Superior temporal gyrus (tissue), 1 donor: Measurements from ENCODE around the gene TMEM151B.
A peak's percentile ranks its signal among the peaks of the same experiment; 100 is the strongest.
"Not testable (repeated sequence)": the region's sequence is repeated elsewhere in the genome, so short reads cannot be mapped to it uniquely, and the experiment has no call there.

Experiments used
- DNase-seq: peaks from one replicate; pipeline ENCODE4 v3.0.0-alpha.2; 2016; ENCODE audit errors: extremely low spot score

The TMEM151B gene

GRCh38 chr6:44269921-44270525 is at the start of gene TMEM151B:
Gene TMEM151B (plus strand): TSS chr6:44270450. CDS start chr6:44270743, 293 bp downstream.
- DNase-seq = no peak

DNA sequence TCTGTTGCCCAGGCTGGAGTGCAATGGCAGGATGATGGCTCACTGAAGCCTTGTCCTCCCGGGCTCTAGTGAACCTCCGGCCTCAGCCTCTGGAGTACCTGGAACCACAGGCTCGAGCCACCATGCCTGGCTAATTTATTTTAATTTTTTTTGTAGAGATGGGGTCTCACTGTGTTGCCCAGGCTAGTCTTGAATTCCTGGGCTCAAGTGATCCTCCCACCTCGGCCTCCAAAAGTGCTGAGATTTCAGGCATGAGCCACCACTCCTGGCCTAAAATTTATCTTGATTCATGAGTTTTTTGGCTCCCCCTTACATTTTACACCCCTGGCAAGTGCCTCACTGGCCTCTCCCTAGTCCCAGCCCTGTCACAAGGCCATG is 49.3 kb upstream of the TMEM151B start:
- DNase-seq = no peak

- peak; percentile 67 for DNase-seq
Measured at GRCh38 chr6:44221291-44221960, 48.8 kb upstream of the TMEM151B start.

GRCh38 chr6:44221961-44222335 is 48.3 kb upstream of the TMEM151B start:
- no peak for DNase-seq

DNA sequence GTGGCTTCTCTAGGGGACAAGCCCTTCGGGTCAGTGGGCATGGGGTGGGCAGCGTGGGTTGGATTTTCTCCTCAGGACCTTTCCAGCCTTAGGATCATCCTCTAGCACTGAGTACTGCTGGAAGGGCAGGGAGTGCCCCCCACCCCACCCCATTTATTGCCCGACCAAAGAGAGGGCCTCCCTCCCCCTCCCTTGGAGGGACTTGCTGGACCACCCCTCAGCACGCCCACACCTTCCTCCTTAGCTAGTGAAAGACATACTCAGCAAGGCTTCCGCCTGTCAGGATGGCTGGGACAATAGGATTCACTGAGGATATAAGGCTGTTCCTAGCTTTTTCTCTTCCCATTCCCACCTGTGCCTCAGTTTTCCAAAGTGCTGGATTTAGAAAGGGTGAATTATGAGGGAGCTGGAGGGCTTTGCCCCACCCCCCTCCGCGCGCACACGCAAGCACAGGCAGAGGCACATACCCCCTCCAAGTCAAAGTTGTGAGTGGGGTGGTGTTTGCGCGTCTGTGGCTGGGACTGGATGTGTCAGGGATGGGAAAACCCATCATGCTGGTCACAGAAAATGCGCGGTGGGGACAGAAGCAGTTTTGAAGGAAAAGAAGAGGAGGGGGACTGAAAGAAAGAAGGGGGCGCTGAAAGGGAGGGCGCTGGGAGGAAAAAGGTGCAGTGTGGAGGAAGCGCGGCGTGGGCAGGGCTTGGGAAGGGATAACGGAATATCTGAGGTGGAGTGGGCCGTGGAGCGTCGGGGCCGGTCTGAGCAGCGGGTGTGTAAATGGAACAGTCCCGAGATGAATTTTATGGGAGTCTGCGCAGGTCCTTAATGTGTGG is 47.5 kb upstream of the TMEM151B start:
- DNase-seq = no peak

DNA sequence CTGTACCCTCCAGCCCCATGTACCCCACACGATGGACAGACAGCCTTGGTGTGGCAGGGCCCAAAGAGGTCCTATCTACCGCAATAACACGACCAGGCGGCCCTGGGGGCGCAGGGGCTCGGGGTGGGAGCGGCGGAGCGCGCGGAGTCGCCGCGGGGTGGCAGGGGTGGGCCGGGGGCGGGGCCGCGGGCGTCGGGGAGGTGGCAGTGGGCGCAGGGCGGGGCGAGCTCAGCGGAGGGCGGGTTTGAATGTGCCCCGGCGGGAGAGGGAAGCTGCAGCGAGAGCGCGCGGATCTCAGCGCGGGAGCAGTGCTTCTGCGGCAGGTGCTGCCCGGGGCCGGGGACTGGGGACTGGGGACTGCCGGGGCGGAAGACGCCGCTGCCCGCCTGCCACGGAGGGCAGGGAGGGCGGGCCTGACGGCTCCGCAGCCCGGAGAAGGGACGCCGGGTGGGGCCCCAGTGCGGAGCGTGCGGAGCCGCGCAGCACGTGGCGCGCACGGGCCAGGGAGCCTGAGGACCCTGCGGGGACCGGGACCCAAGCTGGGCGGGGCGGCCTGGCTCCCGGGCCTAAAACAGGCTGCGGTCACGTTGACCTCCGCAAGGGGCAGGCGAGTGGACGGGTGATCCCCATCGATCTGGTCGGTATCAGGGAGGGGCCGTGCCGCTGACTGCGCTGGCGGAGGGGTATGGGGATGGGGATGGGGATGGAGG is 46.8 kb upstream of the TMEM151B start, which contains the start of gene SLC29A1:
Gene SLC29A1, plus strand, starts transcription at position 277 of the 710 bp plus-strand sequence. CDS start 3,719 bp downstream, outside the sequence.
- DNase-seq = peak; percentile 35

GRCh38 chr6:44224029-44224964 is 46.0 kb upstream of the TMEM151B start:
- no peak for DNase-seq

- no peak for DNase-seq
Measured at GRCh38 chr6:44224965-44225305, 45.3 kb upstream of the TMEM151B start.

- no peak for DNase-seq
Measured at GRCh38 chr6:44225579-44226325, 44.5 kb upstream of the TMEM151B start.

DNA sequence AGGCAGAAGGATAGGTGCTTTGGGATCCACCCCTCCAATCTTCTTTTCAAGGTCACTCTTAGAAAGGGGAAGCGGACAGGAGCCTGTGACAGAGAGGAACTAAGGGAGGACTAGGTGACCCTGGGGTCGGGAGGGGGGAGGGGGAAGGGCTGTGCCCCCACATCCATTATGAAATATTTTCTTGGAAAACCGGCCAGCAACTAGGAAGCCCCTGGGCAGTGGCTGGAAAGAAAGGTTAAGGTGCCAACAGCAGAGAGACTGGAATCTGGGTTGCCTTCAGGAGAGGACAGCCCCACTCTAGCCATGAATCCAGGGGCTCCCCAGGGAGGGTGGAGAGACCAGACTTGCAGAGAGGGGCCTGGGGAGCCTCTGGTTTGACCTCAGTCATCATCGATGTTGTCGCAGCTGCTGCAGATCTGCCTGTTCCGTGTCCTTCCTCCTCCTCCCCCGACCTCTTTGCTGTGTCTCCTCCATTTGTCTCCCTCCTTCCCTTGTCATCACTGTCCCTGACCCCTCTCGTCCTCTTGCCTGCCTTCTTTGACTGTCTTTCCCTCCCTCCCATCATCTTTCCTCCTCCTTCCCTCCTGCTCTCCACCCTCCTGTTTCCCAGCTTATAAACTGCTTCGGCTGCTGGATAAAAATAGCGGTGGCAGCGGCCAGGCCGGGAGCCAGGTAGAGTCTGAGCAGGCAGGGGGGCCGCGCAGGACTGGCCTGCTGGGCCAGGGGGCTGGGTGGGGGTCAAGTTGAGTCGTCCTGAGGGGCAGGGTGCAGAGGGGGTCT is 43.7 kb upstream of the TMEM151B start:
- DNase-seq = no peak

GRCh38 chr6:44227148-44227793 is 43.0 kb upstream of the TMEM151B start:
- DNase-seq = no peak

DNA sequence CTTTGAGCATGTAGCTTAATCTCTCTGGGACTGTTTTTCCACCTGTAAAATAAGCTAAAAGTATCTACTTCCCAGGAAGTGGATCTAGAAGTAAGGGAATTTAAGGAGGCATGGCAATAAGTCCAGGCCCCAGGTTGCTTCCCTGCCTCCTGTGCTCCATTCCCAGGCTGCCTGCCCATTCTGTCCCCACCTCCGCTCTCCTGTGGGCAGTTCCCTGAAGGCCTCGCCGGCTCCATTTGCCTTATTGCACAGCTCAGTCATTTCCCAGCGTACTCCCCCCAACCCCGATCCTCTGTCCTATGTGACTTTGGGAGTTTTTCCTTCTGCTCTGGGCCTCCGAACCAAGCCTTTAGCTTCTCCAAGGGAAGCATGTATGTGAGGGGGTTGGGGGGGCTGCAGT is 42.2 kb upstream of the TMEM151B start:
- DNase-seq = no peak

DNA sequence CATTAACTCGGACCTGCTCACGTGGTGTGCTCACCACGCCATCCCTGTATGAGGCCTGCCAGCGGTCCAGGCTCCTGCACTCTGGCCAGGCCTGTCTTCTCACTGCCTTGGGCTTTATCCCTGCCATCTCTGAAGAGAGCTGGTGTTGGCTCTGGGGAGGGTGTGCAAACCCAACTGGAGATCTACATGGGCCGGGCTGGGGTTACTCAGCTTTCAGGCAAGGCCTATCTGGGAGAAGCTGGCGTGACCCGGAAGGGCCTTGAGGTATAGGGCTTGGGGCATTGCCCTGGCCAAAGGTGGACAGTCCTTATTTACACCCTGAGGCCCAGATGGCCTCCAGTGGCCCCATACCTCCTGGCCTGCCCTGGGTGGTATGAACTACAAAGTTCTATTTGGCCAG is 41.8 kb upstream of the TMEM151B start:
- DNase-seq = no peak

GRCh38 chr6:44228836-44229235 is 41.4 kb upstream of the TMEM151B start:
- no peak for DNase-seq

- DNase-seq = no peak
Measured at GRCh38 chr6:44229376-44230033, 40.7 kb upstream of the TMEM151B start.

GRCh38 chr6:44230034-44230675 is 40.1 kb upstream of the TMEM151B start:
- no peak for DNase-seq

GRCh38 chr6:44231426-44231825 is 38.8 kb upstream of the TMEM151B start:
- DNase-seq = not testable (repeated sequence)
